Esophagus muscularis mucosa (tissue), 4 donors: ENCODE data around the gene ANK2. TPM values are rescaled to one million over a fixed set of nuclear protein-coding genes. Genes with fewer than 3 reads are reported as not detected.

Source experiments
- DNase-seq: peaks from one replicate; pipeline ENCODE4 v3.0.0-alpha.2; 2017; ENCODE audit errors: extremely low spot score
- H3K27ac ChIP-seq, 4 donors: fragments of 200-600 bp; sonication (generic); replicated peaks in 1 of 4; 1 replicate in 3 of 4; 2 replicates in 1 of 4; pipeline ENCODE4 v1.5.1; 2016 to 2019; ENCODE audit warnings: mild to moderate bottlenecking in 1 of 4
- H3K27me3 ChIP-seq, 4 donors: fragments of 200-600 bp; sonication (generic); one replicate each; pipeline versions ENCODE4 v1.5.1 to v1.6.0; 2016 to 2019
- H3K36me3 ChIP-seq, 4 donors: fragments of 200-600 bp; sonication (generic); one replicate each; pipeline ENCODE4 v1.5.1; 2016 to 2019
- H3K4me1 ChIP-seq, 4 donors: fragments of 200-600 bp; sonication (generic); one replicate each; pipeline ENCODE4 v1.5.1; 2016 to 2019
- H3K4me3 ChIP-seq, 4 donors: fragments of 200-600 bp; sonication (generic); 1 replicate in 2 of 4; 2 replicates in 2 of 4; pipeline ENCODE4 v1.5.1; 2016 to 2019; ENCODE audit warnings: mild to moderate bottlenecking in 4 of 4, moderate library complexity in 1 of 4
- H3K9me3 ChIP-seq, 4 donors: fragments of 200-600 bp; sonication (generic); 1 replicate in 3 of 4; 2 replicates in 1 of 4; pipeline ENCODE4 v1.5.1; 2016 to 2019
- CTCF ChIP-seq, 3 experiments: fragments of 200-600 bp in 2 of 3; fragments of 450-650 bp in 1 of 3; sonication (generic) in 2 of 3; IDR thresholded peaks; one replicate each; pipeline ENCODE4 v1.5.1; 2017 to 2019; ENCODE audit warnings: antibody characterized with exemption in 3 of 3, mild to moderate bottlenecking in 2 of 3, moderate library complexity in 1 of 3
- EP300 ChIP-seq: sonication (generic); formaldehyde crosslinking; IDR thresholded peaks from one replicate; pipeline ENCODE4 v1.6.1; 2017; ENCODE audit warnings: antibody characterized with exemption
- POLR2A ChIP-seq: fragments of 450-650 bp; IDR thresholded peaks from one replicate; pipeline ENCODE4 v1.6.1; 2017; ENCODE audit warnings: antibody characterized with exemption, moderate library complexity, mild to moderate bottlenecking, low read depth
- POLR2AphosphoS5 ChIP-seq, 2 donors: sonication (generic); formaldehyde crosslinking; IDR thresholded peaks; one replicate each; pipeline ENCODE4 v1.6.1; 2017; ENCODE audit warnings: antibody characterized with exemption in 2 of 2
- WGBS: methylation state at CpG from one replicate; pipeline ENCODE4 v1.1.5; 2018; 5-methylcytosine and 5-hydroxymethylcytosine counted together
- intact Hi-C: fragments of 100-400 bp; cut with DNase I; formaldehyde crosslinking; loops from one replicate; pipeline ENCODE4 v1.15.1; 2023
- total RNA-seq, 4 donors: library from RNA; depleted of rRNA; stranded (reverse); fragments of >200 nt; gene quantifications; one replicate each; pipeline versions ENCODE4 v1.1.0 to v1.2.1, GENCODE V29; 2016

The ANK2 gene
- total RNA-seq, 4 donors from 2014 or later = 76.8 to 88.0 (median 82.8) TPM

GRCh38 chr4:113125418-113125817 is 76.0 kb downstream of the ANK2 start:
- intact Hi-C loops = no loop called here
- Histone ChIP-seq H3K27me3 (no peaks in the 10 kb centered on the region), H3K9me3 (no peaks in the 10 kb centered on the region), H3K36me3 (no peaks in the 10 kb centered on the region), H3K27ac (no peak overlapping the region), H3K4me3 (no peak overlapping the region), H3K4me1 (no peaks in the 10 kb centered on the region)
- 97% methylated on average over 1 of the region's 1 CpG for WGBS
- DNase-seq = no peak
- TF ChIP-seq EP300 (no peak), POLR2AphosphoS5 (IDR thresholded peaks at IDR 0.05) (no peak), POLR2A (no peak), CTCF (IDR thresholded peaks at IDR 0.05) (no peak)

GRCh38 chr4:113131136-113131535 is 81.7 kb downstream of the ANK2 start:
- H3K9me3 ChIP-seq = no peaks in the 10 kb centered on the region
- no peak for TF ChIP-seq POLR2A
- TF ChIP-seq CTCF (IDR thresholded peaks at IDR 0.05) = no peak
- TF ChIP-seq EP300 = no peak
- no peak for TF ChIP-seq POLR2AphosphoS5 (IDR thresholded peaks at IDR 0.05)
- DNase-seq = no peak
- H3K4me1 ChIP-seq = no peaks in the 10 kb centered on the region
- intact Hi-C loops = no loop called here
- H3K36me3 ChIP-seq = no peaks in the 10 kb centered on the region
- no peaks in the 10 kb centered on the region for H3K27me3 ChIP-seq
- no peak overlapping the region for H3K27ac ChIP-seq
- no peak overlapping the region for H3K4me3 ChIP-seq

DNA sequence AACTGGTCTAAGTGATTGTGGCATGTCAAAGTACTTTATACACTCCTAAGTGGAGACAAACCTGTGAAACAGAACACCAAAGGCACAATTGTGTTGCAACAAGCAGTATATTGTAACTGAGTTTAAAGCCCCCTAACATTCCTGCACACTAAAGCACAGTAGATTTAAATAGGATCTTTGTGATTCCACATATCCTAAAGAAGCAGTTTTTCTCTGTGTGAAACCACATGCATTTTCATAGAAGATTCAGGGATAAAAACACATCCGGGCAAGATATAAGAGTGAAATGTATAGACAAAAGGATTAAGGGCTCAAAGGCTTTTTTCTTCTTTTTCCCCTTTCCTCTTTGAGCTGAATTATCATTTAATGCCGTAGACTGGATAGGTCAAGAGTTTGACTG is 82.2 kb downstream of the ANK2 start:
- 64% methylated on average over 2 of the region's 2 CpGs for WGBS
- intact Hi-C loops = no loop called here
- no peak for DNase-seq
- no peaks in the 10 kb centered on the region for H3K4me1 ChIP-seq
- no peaks in the 10 kb centered on the region for H3K9me3 ChIP-seq
- H3K27me3 ChIP-seq = no peaks in the 10 kb centered on the region
- no peak overlapping the region for H3K27ac ChIP-seq
- TF ChIP-seq CTCF (IDR thresholded peaks at IDR 0.05) (no peak), POLR2A (no peak), EP300 (no peak), POLR2AphosphoS5 (IDR thresholded peaks at IDR 0.05) (no peak)
- H3K4me3 ChIP-seq = no peak overlapping the region
- no peaks in the 10 kb centered on the region for H3K36me3 ChIP-seq

DNA sequence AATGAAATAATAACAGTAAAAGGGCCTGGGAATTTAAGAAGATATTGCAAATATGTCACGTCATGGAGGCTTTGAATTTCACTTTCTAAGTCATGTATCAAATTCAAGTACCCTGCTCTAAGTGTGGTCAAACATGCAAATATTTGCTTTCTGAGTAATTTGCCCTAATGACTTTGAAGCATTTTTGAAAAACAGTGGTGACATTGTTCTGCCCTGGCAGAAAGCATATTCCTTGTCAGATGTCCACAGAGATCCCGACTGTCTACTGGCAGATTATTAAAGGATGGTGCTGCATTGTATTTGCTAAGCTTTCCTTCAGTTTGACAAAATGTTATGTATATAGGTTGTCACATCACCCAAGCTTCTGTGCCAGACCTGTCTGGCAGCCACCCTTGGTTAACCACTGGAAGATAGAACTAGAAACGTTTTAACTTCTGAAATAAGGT is 92.5 kb downstream of the ANK2 start:
- no peak for DNase-seq
- Histone ChIP-seq H3K4me3 (no peak overlapping the region), H3K27ac (no peak overlapping the region), H3K4me1 (peaks cover 0 to 13% (median 8%) of the 10 kb centered on the region in 4 donors), H3K9me3 (no peaks in the 10 kb centered on the region), H3K36me3 (no peaks in the 10 kb centered on the region), H3K27me3 (no peaks in the 10 kb centered on the region)
- TF ChIP-seq POLR2AphosphoS5 (IDR thresholded peaks at IDR 0.05) = no peak
- TF ChIP-seq EP300 = no peak
- no peak for TF ChIP-seq CTCF (IDR thresholded peaks at IDR 0.05)
- intact Hi-C loops = no loop called here
- WGBS = 42% methylated on average over 3 of the region's 3 CpGs

GRCh38 chr4:113142351-113142750 is 92.9 kb downstream of the ANK2 start:
- intact Hi-C loops = no loop called here
- DNase-seq = no peak
- Histone ChIP-seq H3K27me3 (no peaks in the 10 kb centered on the region), H3K9me3 (no peaks in the 10 kb centered on the region), H3K27ac (no peak overlapping the region), H3K4me3 (no peak overlapping the region), H3K4me1 (peaks cover 0 to 13% (median 10%) of the 10 kb centered on the region in 4 donors), H3K36me3 (no peaks in the 10 kb centered on the region)
- 96% methylated on average over 3 of the region's 3 CpGs for WGBS
- TF ChIP-seq CTCF (IDR thresholded peaks at IDR 0.05) (no peak), EP300 (no peak), POLR2A (no peak), POLR2AphosphoS5 (IDR thresholded peaks at IDR 0.05) (no peak)
